ENCODE data around the gene LRBA. TPM values are rescaled to one million over a fixed set of nuclear protein-coding genes. Genes with fewer than 3 reads are reported as not detected.

Gene LRBA
- total and polyA plus RNA-seq, 2 of the 4 experiments (the other 2 are of a cell fraction) = 10.2 to 51.6 TPM

DNA sequence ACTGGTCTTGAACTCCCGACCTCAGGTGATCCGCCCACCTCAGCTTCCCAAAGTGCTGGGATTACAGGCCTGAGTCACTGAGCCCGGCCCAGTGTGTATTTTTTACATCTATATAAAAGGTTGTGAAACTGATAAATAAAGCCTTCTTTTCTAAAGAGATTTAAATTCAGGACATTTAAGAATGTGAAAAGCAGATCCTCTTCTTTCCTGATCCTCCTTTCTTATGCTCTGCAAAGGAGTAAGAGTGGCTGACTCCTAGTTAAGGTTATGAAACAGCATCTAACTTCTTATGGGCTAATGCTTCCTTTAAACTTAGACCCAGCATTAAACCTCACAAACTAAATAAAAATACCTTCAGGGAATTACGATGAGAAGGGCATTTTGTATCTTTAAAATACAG, 630.8 kb downstream of the LRBA start:
- Histone ChIP-seq H3K79me1 (ENCODE audit: low read depth in 1 of 2, low read length in 2 of 2) (no peaks in the 10 kb centered on the region), H3K56ac (ENCODE audit: extremely low read depth, insufficient read depth, low read length) (no peak overlapping the region), H3K36me3 (ENCODE audit: control insufficient read depth, insufficient read depth, low read length) (no peaks in the 10 kb centered on the region), H2BK120ac (ENCODE audit: low read depth, low read length) (no peak overlapping the region), H3K18ac (ENCODE audit: low read depth, low read length) (no peak overlapping the region), H4K5ac (ENCODE audit: low read depth, low read length) (no peak overlapping the region), H2BK20ac (ENCODE audit: low read depth, low read length) (no peak overlapping the region), H2BK15ac (ENCODE audit: low read depth, low read length) (no peak overlapping the region), H2AK5ac (ENCODE audit: low read depth, low read length) (no peak overlapping the region), H3K9me1 (ENCODE audit: insufficient read depth, low read length) (peaks cover 2% of the 10 kb centered on the region; the same call in 1 of the 2 replicates), H3K4me3 (ENCODE audit: insufficient read depth, low read depth, low read length) (no peak overlapping the region), H2AK9ac (replicated peaks; ENCODE audit: low read depth, low read length, poor library complexity) (no peak overlapping the region), H2AFZ (replicated peaks; ENCODE audit: low read length, poor library complexity) (no peak overlapping the region), H3K4me1 (ENCODE audit: control insufficient read depth, insufficient read depth, low read length) (peaks cover 4% of the 10 kb centered on the region; the same call in 1 of the 2 replicates), H3K9me3 (ENCODE audit: control insufficient read depth, insufficient read depth, low read length) (no peaks in the 10 kb centered on the region), H3K27ac (ENCODE audit: insufficient read depth, low read length) (no peak overlapping the region), H3K4me2 (ENCODE audit: low read depth, low read length) (no peak overlapping the region), H3K9ac (ENCODE audit: low read depth, low read length) (no peak overlapping the region), H3K4ac (ENCODE audit: low read depth, low read length) (no peak overlapping the region), H3K14ac (replicated peaks; ENCODE audit: low read depth, low read length) (no peak overlapping the region), H3K27me3 (ENCODE audit: control insufficient read depth, insufficient read depth, low read length) (no peaks in the 10 kb centered on the region), H2BK5ac (ENCODE audit: low read depth, low read length, poor library complexity, severe bottlenecking) (no peak overlapping the region), H4K8ac (ENCODE audit: low read depth in 2 of 2, low read length in 2 of 2) (no peak overlapping the region), H3K23ac (ENCODE audit: low read depth, low read length) (no peak overlapping the region), H4K91ac (ENCODE audit: insufficient read depth, low read depth, low read length) (no peak overlapping the region), H4K20me1 (ENCODE audit: insufficient read depth, low read length) (no peaks in the 10 kb centered on the region)
- POLR2A ChIA-PET (ENCODE audit: unreplicated experiment) = no interaction called here
- CTCF ChIA-PET = interaction anchor here (0.6 kb wide), 1 partner anchor 17 kb away, joined by 3 read pairs; no protein-coding TSS in a partner anchor
- no CpG with 5 or more reads among the region's 4 CpGs for WGBS, 2 experiments (ENCODE audit: extremely low coverage in 2 of 2, insufficient read length in 1 of 2)
- DNase-seq (no peak), ATAC-seq (ENCODE audit: low read depth) (no peak)
- BruUV-seq (replicated peaks) = no TSS peak
- intact Hi-C loops (cut with micrococcal nuclease) = no loop called here
- TF ChIP-seq CHD1 (IDR thresholded peaks at IDR 0.05; ENCODE audit: low read depth, low read length) (no peak), NFE2L2 (IDR thresholded peaks at IDR 0.05; ENCODE audit: low read depth, low read length) (no peak), MAFK (IDR thresholded peaks at IDR 0.05; ENCODE audit: low read depth, low read length) (no peak), BHLHE40 (IDR thresholded peaks at IDR 0.05; ENCODE audit: low read depth, low read length) (no peak)
- TF ChIP-seq, protein P1, sequence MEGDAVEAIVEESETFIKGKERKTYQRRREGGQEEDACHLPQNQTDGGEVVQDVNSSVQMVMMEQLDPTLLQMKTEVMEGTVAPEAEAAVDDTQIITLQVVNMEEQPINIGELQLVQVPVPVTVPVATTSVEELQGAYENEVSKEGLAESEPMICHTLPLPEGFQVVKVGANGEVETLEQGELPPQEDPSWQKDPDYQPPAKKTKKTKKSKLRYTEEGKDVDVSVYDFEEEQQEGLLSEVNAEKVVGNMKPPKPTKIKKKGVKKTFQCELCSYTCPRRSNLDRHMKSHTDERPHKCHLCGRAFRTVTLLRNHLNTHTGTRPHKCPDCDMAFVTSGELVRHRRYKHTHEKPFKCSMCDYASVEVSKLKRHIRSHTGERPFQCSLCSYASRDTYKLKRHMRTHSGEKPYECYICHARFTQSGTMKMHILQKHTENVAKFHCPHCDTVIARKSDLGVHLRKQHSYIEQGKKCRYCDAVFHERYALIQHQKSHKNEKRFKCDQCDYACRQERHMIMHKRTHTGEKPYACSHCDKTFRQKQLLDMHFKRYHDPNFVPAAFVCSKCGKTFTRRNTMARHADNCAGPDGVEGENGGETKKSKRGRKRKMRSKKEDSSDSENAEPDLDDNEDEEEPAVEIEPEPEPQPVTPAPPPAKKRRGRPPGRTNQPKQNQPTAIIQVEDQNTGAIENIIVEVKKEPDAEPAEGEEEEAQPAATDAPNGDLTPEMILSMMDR (conservative IDR thresholded peaks at IDR 0.05; ENCODE audit: low read depth, low read length) = no peak
- in situ Hi-C loops (cut with MboI; ENCODE audit: low sequenced_read_pairs) = no loop called here
- dilution Hi-C loops (cut with HindIII; ENCODE audit: low sequenced_read_pairs, unreplicated experiment) = no loop called here
